Kidney (tissue), 14 donors: Measurements from ENCODE around the gene EIF4B. TPM values are rescaled to one million over a fixed set of nuclear protein-coding genes. Genes with fewer than 3 reads are reported as not detected.

Source experiments
- DNase-seq, 5 donors: peaks; one replicate each; pipeline ENCODE4 v3.0.0-alpha.2; 2013 to 2020
- FAIRE-seq: peaks from 2 replicates; lab custom pipeline; 2012; peaks lifted over from hg19 to GRCh38; lab: Jason Lieb, UNC
- H3K27ac ChIP-seq, 2 donors: one replicate each; pipeline ENCODE4 v1.7.0; 2013; ENCODE audit warnings: low read depth in 2 of 2, low read length in 2 of 2, inconsistent platforms in 1 of 2
- H3K27me3 ChIP-seq: one replicate; pipeline ENCODE4 v1.7.1; 2013; ENCODE audit warnings: low read length, inconsistent platforms; ENCODE audit not compliant: control insufficient read depth, insufficient read depth
- H3K36me3 ChIP-seq, 3 donors: one replicate each; pipeline versions ENCODE4 v1.7.0 to v1.7.1; 2013; ENCODE audit warnings: low read length in 3 of 3, control low read depth in 1 of 3, inconsistent platforms in 1 of 3; ENCODE audit not compliant: insufficient read depth in 3 of 3, control insufficient read depth in 2 of 3
- H3K4me1 ChIP-seq, 3 donors: one replicate each; pipeline versions ENCODE4 v1.7.0 to v1.7.1; 2013; ENCODE audit warnings: low read length in 3 of 3, inconsistent platforms in 1 of 3, low read depth in 1 of 3; ENCODE audit not compliant: control insufficient read depth in 2 of 3, insufficient read depth in 2 of 3
- H3K4me3 ChIP-seq, 3 donors: one replicate each; pipeline versions ENCODE4 v1.7.0 to v1.8.1; 2013; ENCODE audit warnings: low read length in 3 of 3, control low read depth in 1 of 3, inconsistent platforms in 1 of 3
- H3K9ac ChIP-seq, 3 donors: one replicate each; pipeline versions ENCODE4 v1.7.0 to v1.7.1; 2013; ENCODE audit warnings: low read length in 3 of 3, control low read depth in 1 of 3, inconsistent platforms in 1 of 3
- H3K9me3 ChIP-seq, 3 donors: one replicate each; pipeline versions ENCODE4 v1.7.0 to v1.7.1; 2013; ENCODE audit warnings: low read length in 3 of 3, control low read depth in 1 of 3, inconsistent platforms in 1 of 3; ENCODE audit not compliant: control insufficient read depth in 2 of 3, insufficient read depth in 1 of 3
- intact Hi-C: fragments of 100-400 bp; cut with DNase I; formaldehyde crosslinking; loops from one replicate; pipeline ENCODE4 v1.11.1; 2022
- polyA plus RNA-seq: library from polyadenylated mRNA; stranded (reverse); fragments of 350-450 nt; fragmentation: Illumina TruSeq; extraction: RNeasy Lipid Tissue Mini Kit (QIAGEN cat#74804); gene quantifications from one replicate; pipeline ENCODE4 v1.2.3, GENCODE V29; 2014; ENCODE audit warnings: low read depth, low replicate concordance; ENCODE audit not compliant: insufficient read depth
- total RNA-seq: library from RNA; stranded (reverse); fragmentation: NEBNext Ultra II Directional; extraction: Animal tissue kit (Norgen Biotek cat#: 25700); gene quantifications from one replicate; pipeline ENCODE4 v1.2.1, GENCODE V29; 2021
- TF ChIP-seq, protein P1 (sequence below): IDR thresholded peaks from 3 replicates; pipeline ENCODE4 v1.5.1; 2012; ENCODE audit warnings: mild to moderate bottlenecking, moderate library complexity, borderline replicate concordance; ENCODE audit not compliant: insufficient read depth; ENCODE audit errors: extremely low read depth
- donor health status: control.
- donor health status: control.
- donor health status: control.
- donor health status: control.
- donor health status: control.
- donor health status: DM: yes; HTN: yes; CAD: no.
- donor health status: Normal renal cell carcinoma (clear cell type).

The EIF4B gene
- total and polyA plus RNA-seq, 2 donors from 2014 or later, result 114 to 417 TPM

DNA sequence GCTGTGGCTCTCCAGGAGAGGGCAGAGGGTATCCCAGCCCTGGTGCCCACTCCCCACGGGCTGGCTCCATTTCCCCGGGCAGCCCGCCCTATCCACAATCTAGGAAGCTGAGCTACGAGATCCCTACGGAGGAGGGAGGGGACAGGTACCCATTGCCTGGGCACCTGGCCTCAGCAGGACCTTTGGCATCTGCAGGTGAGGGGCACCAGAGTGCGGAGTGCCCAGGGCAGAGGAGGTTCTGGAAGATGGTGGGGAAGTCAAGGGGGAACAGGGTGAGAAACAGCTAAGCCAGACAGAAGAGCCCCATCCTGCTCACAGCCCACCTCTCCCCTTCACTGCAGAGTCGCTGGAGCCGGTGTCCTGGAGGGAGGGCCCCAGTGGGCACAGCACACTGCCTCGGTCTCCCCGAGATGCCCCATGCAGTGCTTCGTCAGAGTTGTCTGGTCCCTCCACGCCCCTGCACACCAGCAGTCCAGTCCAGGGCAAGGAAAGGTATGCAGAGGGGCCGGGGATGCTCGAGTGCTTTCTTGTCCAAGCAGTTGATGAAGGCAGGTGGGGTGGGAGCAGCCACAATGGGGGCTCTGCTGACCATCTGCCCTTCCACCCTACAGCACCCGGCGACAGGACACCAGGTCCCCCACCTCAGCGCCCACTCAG lies 53.9 kb downstream of the EIF4B start:
- intact Hi-C loops, result loop anchor here (10.0 kb wide), 1 partner anchor 135 kb away; no protein-coding TSS in a partner anchor
- TF ChIP-seq, protein P1, sequence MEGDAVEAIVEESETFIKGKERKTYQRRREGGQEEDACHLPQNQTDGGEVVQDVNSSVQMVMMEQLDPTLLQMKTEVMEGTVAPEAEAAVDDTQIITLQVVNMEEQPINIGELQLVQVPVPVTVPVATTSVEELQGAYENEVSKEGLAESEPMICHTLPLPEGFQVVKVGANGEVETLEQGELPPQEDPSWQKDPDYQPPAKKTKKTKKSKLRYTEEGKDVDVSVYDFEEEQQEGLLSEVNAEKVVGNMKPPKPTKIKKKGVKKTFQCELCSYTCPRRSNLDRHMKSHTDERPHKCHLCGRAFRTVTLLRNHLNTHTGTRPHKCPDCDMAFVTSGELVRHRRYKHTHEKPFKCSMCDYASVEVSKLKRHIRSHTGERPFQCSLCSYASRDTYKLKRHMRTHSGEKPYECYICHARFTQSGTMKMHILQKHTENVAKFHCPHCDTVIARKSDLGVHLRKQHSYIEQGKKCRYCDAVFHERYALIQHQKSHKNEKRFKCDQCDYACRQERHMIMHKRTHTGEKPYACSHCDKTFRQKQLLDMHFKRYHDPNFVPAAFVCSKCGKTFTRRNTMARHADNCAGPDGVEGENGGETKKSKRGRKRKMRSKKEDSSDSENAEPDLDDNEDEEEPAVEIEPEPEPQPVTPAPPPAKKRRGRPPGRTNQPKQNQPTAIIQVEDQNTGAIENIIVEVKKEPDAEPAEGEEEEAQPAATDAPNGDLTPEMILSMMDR, result no peak
- Histone ChIP-seq H3K4me3 (no peak overlapping the region), H3K27me3 (no peaks in the 10 kb centered on the region), H3K27ac (peak overlapping the region; percentile 23 to 28), H3K9ac (no peak overlapping the region), H3K9me3 (no peaks in the 10 kb centered on the region), H3K36me3 (peaks cover 0 to 48% (median 20%) of the 10 kb centered on the region in 3 donors), H3K4me1 (peaks cover 0 to 35% (median 11%) of the 10 kb centered on the region in 3 donors)
- DNase-seq, result peak in 1 of 5 donors; percentile 80
- FAIRE-seq, result no peak

DNA sequence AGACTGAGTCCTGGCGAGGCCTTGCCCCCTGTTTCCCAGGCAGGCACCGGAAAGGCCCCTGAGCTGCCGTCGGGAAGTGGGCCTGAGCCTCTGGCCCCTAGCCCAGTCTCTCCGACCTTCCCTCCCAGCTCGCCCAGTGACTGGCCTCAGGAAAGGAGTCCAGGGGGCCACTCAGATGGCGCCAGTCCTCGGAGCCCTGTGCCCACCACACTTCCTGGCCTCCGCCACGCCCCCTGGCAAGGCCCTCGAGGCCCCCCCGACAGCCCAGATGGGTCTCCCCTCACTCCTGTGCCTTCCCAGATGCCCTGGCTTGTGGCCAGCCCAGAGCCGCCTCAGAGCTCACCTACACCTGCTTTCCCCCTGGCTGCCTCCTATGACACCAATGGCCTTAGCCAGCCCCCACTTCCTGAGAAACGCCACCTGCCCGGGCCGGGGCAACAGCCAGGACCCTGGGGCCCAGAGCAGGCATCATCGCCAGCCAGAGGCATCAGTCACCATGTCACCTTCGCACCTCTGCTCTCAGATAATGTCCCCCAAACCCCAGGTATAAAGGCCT lies 54.5 kb downstream of the EIF4B start:
- Histone ChIP-seq H3K27ac (peak overlapping the region in 1 of 2 donors; percentile 28), H3K27me3 (no peaks in the 10 kb centered on the region), H3K4me3 (no peak overlapping the region), H3K9me3 (no peaks in the 10 kb centered on the region), H3K4me1 (peaks cover 0 to 35% (median 9%) of the 10 kb centered on the region in 3 donors), H3K36me3 (peaks cover 0 to 44% (median 20%) of the 10 kb centered on the region in 3 donors), H3K9ac (peak overlapping the region in 1 of 3 donors; percentile 10)
- intact Hi-C loops, result loop anchor here (10.0 kb wide), 1 partner anchor 134 kb away; no protein-coding TSS in a partner anchor
- DNase-seq, result peak in 2 of 5 donors; percentile 53 to 85
- TF ChIP-seq, protein P1, result no peak
- FAIRE-seq, result no peak

DNA sequence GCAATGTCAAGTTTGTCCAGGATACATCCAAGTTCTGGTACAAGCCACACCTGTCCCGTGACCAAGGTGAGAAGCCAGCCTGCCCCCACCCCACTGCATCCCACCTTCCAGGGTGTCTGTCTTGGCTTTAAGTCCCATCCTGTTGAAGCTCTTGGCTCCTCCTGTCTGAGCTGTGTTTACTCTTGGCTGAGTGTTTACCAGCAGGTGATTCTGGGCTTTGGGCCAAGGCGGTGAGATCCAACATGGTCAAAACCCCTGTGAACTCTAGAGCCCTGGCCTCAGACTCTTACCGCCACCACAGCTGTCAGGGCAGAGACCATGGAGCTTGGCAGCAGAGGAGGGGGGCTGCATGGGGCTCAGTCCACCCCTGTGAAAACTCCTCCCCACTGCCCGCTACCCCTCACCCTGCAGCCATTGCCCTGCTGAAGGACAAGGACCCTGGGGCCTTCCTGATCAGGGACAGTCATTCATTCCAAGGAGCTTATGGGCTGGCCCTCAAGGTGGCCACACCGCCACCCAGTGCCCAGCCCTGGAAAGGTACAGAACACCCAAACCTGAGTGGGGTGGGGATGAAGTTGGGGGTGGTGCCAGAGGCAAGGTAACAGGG lies 55.3 kb downstream of the EIF4B start:
- Histone ChIP-seq H3K36me3 (peaks cover 0 to 45% (median 18%) of the 10 kb centered on the region in 3 donors), H3K9ac (peak overlapping the region in 1 of 3 donors; percentile 10), H3K4me3 (no peak overlapping the region), H3K4me1 (peaks cover 0 to 37% (median 9%) of the 10 kb centered on the region in 3 donors), H3K27me3 (no peaks in the 10 kb centered on the region), H3K27ac (peak overlapping the region; percentile 1 to 51), H3K9me3 (no peaks in the 10 kb centered on the region)
- intact Hi-C loops, result loop anchor here (10.0 kb wide), 1 partner anchor 133 kb away; no protein-coding TSS in a partner anchor
- DNase-seq (peak in 2 of 5 donors; percentile 51 to 71), FAIRE-seq (no peak)
- TF ChIP-seq, protein P1, result peak; percentile 26
